ENCODE measurements around the gene TTLL9. TPM values are rescaled to one million over a fixed set of nuclear protein-coding genes. Genes with fewer than 3 reads are reported as not detected.
"Not testable (repeated sequence)": the region's sequence is repeated elsewhere in the genome, so short reads cannot be mapped to it uniquely, and the experiment has no call there.

Gene TTLL9
- polyA plus RNA-seq, 1 experiment = 0.11 TPM

DNA sequence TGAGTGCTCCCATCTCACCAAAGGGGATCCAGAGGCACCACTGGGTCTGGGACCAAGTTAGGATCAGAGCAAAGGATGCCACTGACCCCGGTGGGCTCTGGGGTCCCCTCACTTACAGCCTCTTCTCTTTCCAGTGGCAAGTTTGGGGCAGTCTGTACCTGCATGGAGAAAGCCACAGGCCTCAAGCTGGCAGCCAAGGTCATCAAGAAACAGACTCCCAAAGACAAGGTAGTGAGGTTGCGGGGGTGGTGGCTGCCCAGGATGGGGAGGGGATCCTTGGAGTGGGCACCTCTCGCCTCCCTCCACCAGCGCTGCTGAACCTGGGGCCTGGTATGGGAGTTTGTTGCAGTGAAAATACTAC lies 46.3 kb upstream of the TTLL9 start:
- Histone ChIP-seq H3K27me3 (ENCODE audit: control insufficient read depth, insufficient read depth, low read length) (no peaks in the 10 kb centered on the region), H3K4me3 (ENCODE audit: low read depth, low read length) (no peak overlapping the region), H3K36me3 (ENCODE audit: control insufficient read depth, insufficient read depth, low read length) (no peaks in the 10 kb centered on the region)
- ChIA-PET POLR2A (no interaction called here), CTCF (interaction anchor here (1.1 to 8.2 kb wide), 11 partner anchors 13 to 829 kb away, joined by 3 to 180 read pairs (median 5); partner anchors contain the start of gene FOXS1)
- DNase-seq (ENCODE audit: low read depth) = no peak
- TF ChIP-seq, protein P1, sequence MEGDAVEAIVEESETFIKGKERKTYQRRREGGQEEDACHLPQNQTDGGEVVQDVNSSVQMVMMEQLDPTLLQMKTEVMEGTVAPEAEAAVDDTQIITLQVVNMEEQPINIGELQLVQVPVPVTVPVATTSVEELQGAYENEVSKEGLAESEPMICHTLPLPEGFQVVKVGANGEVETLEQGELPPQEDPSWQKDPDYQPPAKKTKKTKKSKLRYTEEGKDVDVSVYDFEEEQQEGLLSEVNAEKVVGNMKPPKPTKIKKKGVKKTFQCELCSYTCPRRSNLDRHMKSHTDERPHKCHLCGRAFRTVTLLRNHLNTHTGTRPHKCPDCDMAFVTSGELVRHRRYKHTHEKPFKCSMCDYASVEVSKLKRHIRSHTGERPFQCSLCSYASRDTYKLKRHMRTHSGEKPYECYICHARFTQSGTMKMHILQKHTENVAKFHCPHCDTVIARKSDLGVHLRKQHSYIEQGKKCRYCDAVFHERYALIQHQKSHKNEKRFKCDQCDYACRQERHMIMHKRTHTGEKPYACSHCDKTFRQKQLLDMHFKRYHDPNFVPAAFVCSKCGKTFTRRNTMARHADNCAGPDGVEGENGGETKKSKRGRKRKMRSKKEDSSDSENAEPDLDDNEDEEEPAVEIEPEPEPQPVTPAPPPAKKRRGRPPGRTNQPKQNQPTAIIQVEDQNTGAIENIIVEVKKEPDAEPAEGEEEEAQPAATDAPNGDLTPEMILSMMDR (IDR thresholded peaks at IDR 0.05; ENCODE audit: insufficient read depth, low read depth, low read length) = no peak

DNA sequence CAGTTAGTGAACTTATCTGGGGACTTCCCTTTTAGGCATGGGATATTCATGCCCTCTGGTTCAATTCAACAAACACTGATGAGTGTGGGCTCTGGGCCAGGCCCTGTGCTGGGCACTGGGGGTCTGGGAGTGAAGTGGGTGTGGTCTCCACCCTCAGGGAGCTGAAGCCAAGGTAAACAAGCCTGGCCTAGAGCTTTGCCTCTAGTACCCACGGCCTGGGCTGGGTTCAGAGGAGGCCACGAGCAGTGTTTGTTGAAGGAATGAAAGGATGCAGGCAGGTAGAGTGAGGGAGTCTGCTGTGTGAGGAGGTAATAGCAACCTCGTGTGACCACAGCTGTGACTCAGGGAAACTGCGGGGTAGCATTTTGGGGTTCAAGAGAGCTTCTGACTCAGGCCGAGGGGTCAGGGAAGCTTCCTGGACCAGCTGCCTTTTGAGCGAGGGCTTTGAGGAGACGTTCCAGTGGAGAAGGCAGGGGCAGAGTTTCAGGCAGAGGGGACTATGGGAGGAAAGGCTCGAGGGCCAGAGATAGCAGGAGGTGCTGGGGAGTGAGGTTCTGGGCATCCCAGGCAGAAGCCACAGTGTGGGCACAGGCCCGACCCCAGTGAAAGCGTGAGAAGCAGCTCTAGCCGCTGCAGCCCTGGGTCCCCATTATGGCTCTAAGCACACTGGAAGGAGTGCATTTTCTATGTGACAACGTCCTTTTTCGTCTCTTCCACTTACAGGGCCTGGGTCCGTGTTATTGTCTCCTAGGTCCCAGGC lies 45.7 kb upstream of the TTLL9 start:
- TF ChIP-seq, protein P1 (IDR thresholded peaks at IDR 0.05; ENCODE audit: insufficient read depth, low read depth, low read length) = no peak
- no peak for DNase-seq (ENCODE audit: low read depth)
- no peaks in the 10 kb centered on the region for H3K36me3 ChIP-seq (ENCODE audit: control insufficient read depth, insufficient read depth, low read length)
- ChIA-PET POLR2A (no interaction called here), CTCF (interaction anchor here (1.1 to 8.2 kb wide), 6 partner anchors 12 to 206 kb away, joined by 3 to 180 read pairs (median 52); partner anchors contain the start of gene FOXS1)
- H3K4me3 ChIP-seq (ENCODE audit: low read depth, low read length) = no peak overlapping the region
- H3K27me3 ChIP-seq (ENCODE audit: control insufficient read depth, insufficient read depth, low read length) = no peaks in the 10 kb centered on the region

DNA sequence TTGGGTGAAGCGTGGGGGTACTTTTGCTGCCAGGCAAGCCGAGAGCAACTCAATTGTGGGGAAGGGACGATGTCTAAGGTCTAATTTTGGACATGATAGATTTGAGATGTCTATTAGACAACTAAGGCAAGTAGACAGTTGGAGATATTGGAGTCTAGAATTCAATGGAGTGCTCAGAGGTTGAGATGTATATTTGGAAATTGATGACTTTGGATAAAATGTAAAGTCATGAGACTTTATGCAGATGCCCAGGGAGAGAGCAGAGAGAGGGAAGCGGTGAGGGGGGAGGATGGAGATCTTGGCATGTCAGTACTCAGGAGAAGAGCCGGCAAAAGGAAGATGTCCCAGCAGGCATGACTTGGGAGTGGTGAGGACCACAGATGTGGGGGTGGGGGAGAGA lies 44.4 kb upstream of the TTLL9 start:
- TF ChIP-seq, protein P1 (IDR thresholded peaks at IDR 0.05; ENCODE audit: insufficient read depth, low read depth, low read length) = no peak

DNA sequence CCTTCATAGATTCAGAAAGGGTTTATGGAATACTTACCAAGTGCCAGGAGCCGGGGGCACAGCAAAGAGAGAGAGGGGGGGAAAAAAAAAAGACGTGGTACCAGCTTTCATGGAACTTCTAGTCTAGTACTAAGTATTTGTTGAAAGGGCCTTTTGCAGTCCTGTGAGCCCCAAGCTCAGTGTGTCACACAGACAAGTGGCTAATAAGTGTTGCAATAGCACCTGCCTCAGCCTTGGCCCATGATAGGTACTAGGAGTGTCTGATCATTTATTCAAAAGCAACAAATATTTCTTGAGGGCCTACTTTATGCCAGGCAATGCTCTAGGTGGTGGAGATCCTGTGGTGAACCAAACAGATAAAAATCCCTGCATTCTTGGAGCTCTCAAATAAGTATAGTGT lies 43.4 kb upstream of the TTLL9 start:
- CTCF ChIA-PET = interaction anchor here (0.8 to 8.2 kb wide), 6 partner anchors 10 to 204 kb away, joined by 3 to 105 read pairs (median 4); no protein-coding TSS in a partner anchor
- DNase-seq (ENCODE audit: low read depth) = no peak
- H3K27me3 ChIP-seq (ENCODE audit: control insufficient read depth, insufficient read depth, low read length) = no peaks in the 10 kb centered on the region
- TF ChIP-seq, protein P1 (IDR thresholded peaks at IDR 0.05; ENCODE audit: insufficient read depth, low read depth, low read length) = no peak
- H3K4me3 ChIP-seq (ENCODE audit: low read depth, low read length) = no peak overlapping the region
- POLR2A ChIA-PET = no interaction called here
- H3K36me3 ChIP-seq (ENCODE audit: control insufficient read depth, insufficient read depth, low read length) = no peaks in the 10 kb centered on the region

More for the DNA sequence above, 44.4 kb upstream of the TTLL9 start:
- no peak for DNase-seq (ENCODE audit: low read depth)
- POLR2A ChIA-PET = no interaction called here
- CTCF ChIA-PET = interaction anchor here (0.9 to 8.2 kb wide), 6 partner anchors 9 to 205 kb away, joined by 3 to 180 read pairs (median 44); partner anchors contain the start of gene FOXS1
- Histone ChIP-seq H3K27me3 (ENCODE audit: control insufficient read depth, insufficient read depth, low read length) (no peaks in the 10 kb centered on the region), H3K36me3 (ENCODE audit: control insufficient read depth, insufficient read depth, low read length) (no peaks in the 10 kb centered on the region), H3K4me3 (ENCODE audit: low read depth, low read length) (no peak overlapping the region)

DNA sequence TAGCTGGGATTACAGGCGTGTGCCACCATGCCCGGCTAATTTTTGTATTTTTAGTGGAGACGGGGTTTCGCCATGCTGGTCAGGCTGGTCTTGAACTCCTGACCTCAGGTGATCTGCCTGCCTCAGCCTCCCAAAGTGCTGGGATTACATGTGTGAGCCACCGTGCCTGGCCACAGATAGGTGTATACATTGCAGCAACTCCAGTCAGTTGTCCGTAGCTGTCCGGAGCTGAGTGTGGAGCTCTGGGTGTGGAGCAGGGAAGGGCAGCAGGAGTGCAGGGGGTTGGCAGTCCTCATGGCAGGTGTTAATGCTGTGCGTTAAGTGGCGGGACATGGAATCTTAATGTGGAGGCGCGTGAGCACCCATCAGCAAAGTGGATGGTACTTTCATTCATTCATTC lies 42.4 kb upstream of the TTLL9 start:
- CTCF ChIA-PET = interaction anchor here (0.5 to 1.2 kb wide), 3 partner anchors 24 to 274 kb away, joined by 3 to 6 read pairs (median 3); no protein-coding TSS in a partner anchor
- DNase-seq (ENCODE audit: low read depth); H3K36me3 ChIP-seq (ENCODE audit: control insufficient read depth, insufficient read depth, low read length); H3K4me3 ChIP-seq (ENCODE audit: low read depth, low read length); H3K27me3 ChIP-seq (ENCODE audit: control insufficient read depth, insufficient read depth, low read length): not testable (repeated sequence)
- POLR2A ChIA-PET = interaction anchor here (0.6 kb wide), 1 partner anchor 109 kb away, joined by 3 read pairs; no protein-coding TSS in a partner anchor

Data from BJ (cell line).